NCI-H187 treated with DMSO at 0.1 percent for 48 hours (cell line): Measurements from ENCODE around the gene RGS1.
"Not testable (repeated sequence)": the region's sequence is repeated elsewhere in the genome, so short reads cannot be mapped to it uniquely, and the experiment has no call there.

Experiments used
- DNase-seq: peaks from one replicate; lab custom pipeline; 2025; lab: John Stamatoyannopoulos, UW

The RGS1 gene

GRCh38 chr1:192575499-192576189, at the start of gene RGS1:
RGS1 (plus strand) TSS chr1:192575773; CDS start chr1:192575793, 20 bp downstream.
- DNase-seq, result no peak

GRCh38 chr1:192527111-192527795, 48.3 kb upstream of the RGS1 start:
- no peak for DNase-seq

- DNase-seq, result no peak
These were observed 47.6 kb upstream of the RGS1 start for GRCh38 chr1:192527950-192528349.

- no peak for DNase-seq
These were observed 46.4 kb upstream of the RGS1 start for GRCh38 chr1:192529031-192529755.

GRCh38 chr1:192529811-192530210, 45.8 kb upstream of the RGS1 start:
- DNase-seq, result no peak

GRCh38 chr1:192530254-192530653, 45.3 kb upstream of the RGS1 start:
- no peak for DNase-seq

GRCh38 chr1:192531037-192531703, 44.4 kb upstream of the RGS1 start:
- DNase-seq, result not testable (repeated sequence)

- DNase-seq, result no peak
These were observed 40.9 kb upstream of the RGS1 start for GRCh38 chr1:192534666-192535065.

GRCh38 chr1:192535916-192536664, 39.5 kb upstream of the RGS1 start:
- no peak for DNase-seq

GRCh38 chr1:192538407-192539296, 36.9 kb upstream of the RGS1 start:
- DNase-seq, result no peak

GRCh38 chr1:192539297-192540092, 36.1 kb upstream of the RGS1 start:
- DNase-seq, result no peak

- DNase-seq, result no peak
These were observed 32.1 kb upstream of the RGS1 start for GRCh38 chr1:192543445-192543844.

GRCh38 chr1:192545896-192546521, 29.6 kb upstream of the RGS1 start:
- DNase-seq, result no peak

GRCh38 chr1:192546596-192547190, 28.9 kb upstream of the RGS1 start:
- DNase-seq, result no peak

GRCh38 chr1:192547501-192547900, 28.1 kb upstream of the RGS1 start:
- DNase-seq, result no peak

GRCh38 chr1:192549937-192550336, 25.6 kb upstream of the RGS1 start:
- DNase-seq, result no peak

- DNase-seq, result no peak
These were observed 24.5 kb upstream of the RGS1 start for GRCh38 chr1:192550922-192551534.

- no peak for DNase-seq
These were observed 22.8 kb upstream of the RGS1 start for GRCh38 chr1:192552760-192553191.
